Germinal center (tissue), 1 donor: ENCODE data around the gene DAGLA.

ENCODE experiments used
- DNase-seq: peaks from one replicate; pipeline ENCODE4 v3.0.0; 2012; ENCODE audit warnings: mixed read lengths, low spot score

The DAGLA gene

GRCh38 chr11:61780581-61781162 lies 100.5 kb downstream of the DAGLA start:
- DNase-seq = no peak

- no peak for DNase-seq
Observed at GRCh38 chr11:61781585-61781984, 101.4 kb downstream of the DAGLA start.

- no peak for DNase-seq
Observed at GRCh38 chr11:61782299-61782698, 102.1 kb downstream of the DAGLA start.

DNA sequence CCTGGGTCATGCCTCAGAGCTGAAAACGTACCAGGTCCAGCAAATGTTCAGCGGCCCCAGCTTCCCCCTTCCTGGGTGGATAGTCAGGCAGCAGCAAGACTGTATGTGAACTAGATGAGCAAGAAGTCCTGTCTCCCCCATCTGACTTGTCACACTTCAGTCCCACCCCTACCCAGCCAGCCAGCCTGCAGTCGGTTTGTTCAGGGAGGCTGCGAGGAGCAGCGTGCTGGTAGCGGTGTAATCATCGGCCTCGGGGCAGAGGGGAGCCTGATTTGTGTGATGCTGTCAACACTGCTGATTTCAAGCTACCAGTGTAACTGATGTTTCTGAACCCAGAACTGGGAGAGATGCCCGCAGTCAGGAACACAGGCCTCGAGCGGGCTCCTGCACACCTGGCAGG lies 102.7 kb downstream of the DAGLA start:
- DNase-seq = no peak

DNA sequence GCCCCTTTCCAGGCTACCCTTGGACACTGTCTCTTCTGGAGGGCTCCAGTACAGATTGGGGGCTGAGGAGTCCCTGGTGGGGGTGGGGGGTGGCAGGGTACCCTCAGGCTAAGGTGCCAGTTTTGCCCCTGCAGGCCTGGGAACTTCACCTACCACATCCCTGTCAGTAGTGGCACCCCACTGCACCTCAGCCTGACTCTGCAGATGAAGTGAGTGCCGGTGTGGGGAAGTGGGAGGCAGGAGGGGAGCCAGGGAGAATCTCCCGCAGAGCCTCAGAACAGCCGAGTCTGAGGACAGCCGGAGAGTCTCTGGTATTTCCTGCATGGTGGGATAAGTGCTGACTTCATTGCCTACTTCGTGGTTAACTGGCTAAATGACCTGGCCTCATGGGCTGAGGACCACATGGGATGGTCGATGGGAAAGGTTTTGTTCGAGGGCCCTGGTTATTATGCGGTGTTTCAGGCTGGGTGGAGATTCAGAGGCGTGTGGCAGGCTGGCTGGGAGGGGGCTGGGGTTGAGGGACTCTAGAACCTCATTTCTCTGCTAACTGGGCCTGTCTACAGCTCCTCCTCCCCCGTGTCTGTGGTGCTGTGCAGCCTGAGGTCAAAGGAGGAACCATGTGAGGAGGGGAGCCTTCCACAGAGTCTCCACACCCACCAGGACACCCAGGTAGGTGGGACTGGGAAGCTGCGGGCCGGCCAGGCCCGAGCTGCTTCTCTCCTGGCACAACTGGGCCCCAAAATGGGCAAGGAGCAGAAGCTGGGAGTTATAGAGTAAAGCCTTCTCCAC lies 103.7 kb downstream of the DAGLA start:
- no peak for DNase-seq

DNA sequence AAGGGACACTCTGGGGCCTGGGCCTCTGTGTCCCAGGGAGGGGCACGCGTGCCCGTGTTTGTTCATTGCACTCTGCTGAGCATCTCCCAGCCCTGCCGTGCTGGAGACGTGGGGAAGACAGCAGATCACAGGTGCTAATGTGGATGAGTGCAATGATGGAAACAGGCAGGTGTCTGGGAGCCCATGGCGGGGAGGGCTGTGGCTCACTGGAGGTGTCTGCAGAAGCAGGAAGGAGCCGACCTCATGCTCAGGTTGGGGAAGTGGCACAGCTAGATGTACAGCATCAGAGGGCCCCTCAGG lies 104.3 kb downstream of the DAGLA start:
- no peak for DNase-seq

DNA sequence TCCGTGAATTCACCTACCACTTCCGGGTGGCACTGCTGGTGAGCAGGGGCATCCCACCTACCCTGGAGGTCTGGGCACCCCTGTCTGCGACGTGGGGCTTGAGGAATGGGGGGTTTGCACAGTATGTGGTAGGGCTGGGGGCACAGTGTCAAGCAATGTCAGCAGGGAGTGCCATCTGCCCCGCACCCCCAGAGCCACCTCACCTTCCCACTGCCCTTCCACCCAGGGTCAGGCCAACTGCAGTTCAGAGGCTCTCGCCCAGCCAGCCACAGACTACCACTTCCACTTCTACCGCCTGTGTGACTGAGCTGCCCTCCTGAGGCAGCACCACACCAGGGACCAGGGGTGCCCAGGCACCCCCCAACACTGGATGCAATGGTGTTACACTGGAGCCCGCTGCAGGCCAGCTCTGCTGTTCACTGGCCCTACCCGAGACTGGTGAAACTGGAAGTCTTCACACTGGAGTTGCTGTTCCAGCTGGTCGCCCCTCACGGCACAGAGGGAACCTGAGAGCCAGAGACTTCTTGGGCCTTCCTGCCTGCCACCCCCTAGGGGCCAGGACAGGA lies 105.7 kb downstream of the DAGLA start:
- DNase-seq = peak; percentile 57

- DNase-seq = no peak
Observed at GRCh38 chr11:61787928-61788491, 107.8 kb downstream of the DAGLA start.

- no peak for DNase-seq
Observed at GRCh38 chr11:61791737-61792309, 111.6 kb downstream of the DAGLA start.

DNA sequence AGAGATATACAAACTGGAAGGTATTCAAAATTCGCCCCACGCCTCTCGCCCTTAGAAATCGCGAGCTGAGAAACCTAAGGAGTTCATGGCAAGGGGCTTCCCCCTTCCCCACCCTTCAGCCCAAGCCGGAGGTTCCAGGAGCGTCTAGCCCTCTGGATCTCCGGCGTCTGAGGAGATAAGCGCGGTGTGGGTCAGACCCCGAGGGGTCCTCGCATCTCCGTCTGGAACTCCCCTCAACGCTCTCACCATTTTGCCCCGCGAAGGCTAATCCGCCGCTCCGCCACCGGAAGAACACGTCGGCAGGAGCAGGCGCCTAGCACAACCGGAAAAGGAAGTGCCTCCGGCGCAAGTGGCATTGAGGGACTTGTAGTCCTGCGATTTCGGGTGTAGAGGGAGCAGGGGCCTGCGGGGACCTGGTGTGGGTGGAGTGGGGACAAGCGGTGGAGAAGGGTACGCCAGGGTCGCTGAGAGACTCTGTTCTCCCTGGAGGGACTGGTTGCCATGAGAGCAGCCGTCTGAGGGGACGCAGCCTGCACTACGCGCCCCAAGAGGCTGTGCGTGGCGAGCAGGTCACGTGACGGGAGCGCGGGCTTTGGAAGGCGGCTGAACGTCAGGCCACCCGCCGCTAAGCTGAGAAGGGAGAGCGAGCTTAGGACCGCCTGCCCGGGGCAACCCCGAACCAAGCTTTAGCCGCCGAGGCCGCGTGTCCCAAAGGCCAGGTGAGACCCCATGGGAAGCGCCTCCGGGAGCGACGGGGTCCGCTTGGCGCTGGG lies 112.3 kb downstream of the DAGLA start, which contains the start of the genes FEN1 and TMEM258:
FEN1 (plus strand) TSS at position 602 of the 773 bp plus-strand sequence. CDS start 2,451 bp downstream, outside the sequence.
TMEM258 (minus strand) TSS at position 290 of the 773 bp plus-strand sequence; CDS start at position 249, 41 bp downstream.
- peak; percentile 91 for DNase-seq

GRCh38 chr11:61793083-61793828 lies 113.1 kb downstream of the DAGLA start:
- no peak for DNase-seq

DNA sequence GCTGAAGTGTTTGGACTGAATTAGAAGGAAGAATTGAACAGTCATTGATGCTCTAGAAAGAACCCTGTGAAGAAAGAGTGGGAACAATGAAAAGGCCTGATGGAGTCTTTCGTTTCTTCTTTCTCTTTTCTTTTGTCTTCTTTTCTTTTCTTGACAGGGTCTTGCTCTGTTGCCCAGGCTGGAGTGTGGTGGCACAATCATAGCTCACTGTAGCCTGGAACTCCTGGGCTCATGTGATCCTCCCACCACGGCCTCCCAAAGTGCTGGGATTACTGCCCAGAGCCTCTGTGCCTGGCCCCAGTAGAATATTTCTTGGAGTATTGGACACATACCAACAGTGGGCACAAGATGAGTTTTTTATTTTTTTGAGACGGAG lies 113.6 kb downstream of the DAGLA start:
- no peak for DNase-seq

DNA sequence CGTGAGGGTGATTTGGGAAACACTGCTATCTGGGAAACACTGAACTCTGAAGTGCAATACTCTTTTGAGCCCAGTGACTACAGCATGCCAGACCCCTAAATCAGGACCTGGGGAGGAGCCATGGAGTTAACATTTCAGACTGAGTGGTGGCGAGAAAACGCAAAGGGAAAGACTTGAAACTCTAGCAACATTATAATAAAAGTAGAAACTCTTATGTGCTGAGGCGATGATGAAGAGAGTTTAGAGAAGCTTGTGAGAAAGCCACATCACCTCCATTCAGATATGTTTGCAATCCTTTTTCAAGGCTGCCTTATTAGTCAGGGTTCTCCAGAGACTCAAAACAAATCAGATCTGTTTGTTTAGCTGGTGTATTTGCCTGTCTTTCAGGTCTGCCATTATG lies 114.4 kb downstream of the DAGLA start:
- no peak for DNase-seq

GRCh38 chr11:61795459-61795858 lies 115.3 kb downstream of the DAGLA start:
- no peak for DNase-seq

- no peak for DNase-seq
Observed at GRCh38 chr11:61795876-61796526, 115.8 kb downstream of the DAGLA start.
